Stimulated activated CD8-positive, alpha-beta memory T cell treated with anti-CD3 and anti-CD28 coated beads, Interleukin-4, amount 100 ng/mL, for 48 hours (primary cell): Measurements from ENCODE around the gene HPRT1.

ENCODE experiments used
- DNase-seq: peaks from one replicate; pipeline ENCODE4 v3.0.0-alpha.2; 2020

Gene HPRT1

GRCh38 chrX:134544513-134545151, 84.7 kb downstream of the HPRT1 start:
- no peak for DNase-seq

DNA sequence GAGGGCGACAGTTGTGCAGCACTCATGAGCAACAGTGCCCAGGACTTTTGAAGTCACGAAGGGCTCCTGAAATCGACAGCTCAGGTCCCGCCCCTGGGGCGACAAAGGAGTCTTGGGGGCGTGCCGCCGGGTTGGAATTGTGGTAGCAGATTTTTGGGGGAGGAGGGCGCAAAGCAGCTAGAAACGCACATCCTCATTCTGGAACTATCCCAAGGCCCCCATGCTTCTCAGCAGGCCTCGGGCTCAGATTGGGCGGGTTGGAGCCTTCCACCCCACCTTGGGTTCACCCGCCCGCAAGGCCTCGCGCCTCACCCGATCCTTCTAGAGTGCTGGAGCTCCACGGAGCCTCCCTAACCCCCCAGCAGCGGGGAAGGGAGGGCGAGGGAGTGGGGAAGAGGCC, 85.5 kb downstream of the HPRT1 start:
- DNase-seq: no peak

DNA sequence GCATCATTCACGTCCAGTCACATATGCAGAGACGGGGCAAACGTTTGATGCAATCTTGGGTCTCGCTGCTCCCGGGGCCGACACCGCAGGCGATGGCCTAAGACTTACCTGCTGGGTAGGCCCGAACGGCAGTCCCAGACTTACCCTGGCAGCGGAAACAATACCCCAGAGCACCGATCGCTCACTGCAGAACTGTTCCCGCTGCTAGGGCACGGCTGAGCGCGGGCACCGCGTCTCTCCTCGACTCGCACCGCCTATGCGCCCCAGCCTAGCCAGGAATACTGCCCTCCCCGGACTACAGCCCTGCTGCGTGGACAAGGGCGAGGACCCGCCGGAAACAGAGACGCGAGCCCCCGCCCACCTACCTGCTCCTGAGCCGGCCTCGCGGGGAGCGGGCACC, 86.2 kb downstream of the HPRT1 start:
- DNase-seq: no peak

- DNase-seq: no peak
These were observed 87.2 kb downstream of the HPRT1 start for GRCh38 chrX:134547047-134547679.

GRCh38 chrX:134548257-134549201, 88.6 kb downstream of the HPRT1 start:
- DNase-seq: no peak
